Fibroblast of skin of scalp (primary cell): ENCODE measurements around the gene B3GAT1.

Experiments
- DNase-seq: peaks from one replicate; pipeline ENCODE4 v3.0.0-alpha.2; 2013

The B3GAT1 gene

DNA sequence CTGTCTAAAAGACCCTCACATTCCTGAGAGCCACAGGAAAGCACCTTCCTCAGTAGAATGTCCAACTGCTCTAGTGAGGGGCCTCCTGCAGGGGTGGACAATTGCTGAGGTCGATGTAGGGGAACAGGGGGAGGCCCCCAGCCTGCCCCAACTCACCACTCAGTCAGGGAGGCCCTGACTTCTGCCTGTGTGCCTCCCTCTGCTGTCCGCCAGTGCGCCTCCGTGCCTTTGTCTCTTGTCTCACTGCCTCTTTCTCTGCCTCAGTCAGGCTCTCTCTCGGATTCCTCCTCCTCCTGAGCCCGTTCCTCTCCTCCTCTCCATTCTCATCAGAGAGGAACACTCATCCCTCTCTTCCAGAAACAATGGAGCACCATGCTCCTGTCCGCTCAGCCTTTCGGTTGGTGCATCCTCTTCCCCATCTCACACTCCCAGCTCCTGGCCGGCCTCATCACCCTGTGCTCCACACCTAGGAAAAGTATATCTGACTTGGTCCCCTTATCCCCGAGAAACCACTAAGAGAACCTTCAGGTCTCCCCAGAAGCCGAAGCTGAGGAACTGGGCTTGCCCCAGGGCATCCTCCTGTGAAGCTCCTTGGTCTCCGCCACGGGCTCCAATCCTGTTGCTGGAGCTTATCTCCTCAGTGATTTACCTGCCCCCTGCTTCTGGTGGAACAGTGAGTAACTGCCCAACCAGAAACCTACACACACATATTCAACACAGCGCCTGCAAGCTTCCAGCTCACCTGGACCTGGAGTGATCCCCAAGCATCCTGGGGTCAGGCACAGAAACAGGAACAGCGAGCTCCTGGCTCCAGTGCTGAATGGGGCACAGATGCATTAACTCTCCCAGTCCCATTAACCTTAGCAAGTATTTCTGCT is 2.3 kb downstream of the B3GAT1 start:
- DNase-seq = no peak

DNA sequence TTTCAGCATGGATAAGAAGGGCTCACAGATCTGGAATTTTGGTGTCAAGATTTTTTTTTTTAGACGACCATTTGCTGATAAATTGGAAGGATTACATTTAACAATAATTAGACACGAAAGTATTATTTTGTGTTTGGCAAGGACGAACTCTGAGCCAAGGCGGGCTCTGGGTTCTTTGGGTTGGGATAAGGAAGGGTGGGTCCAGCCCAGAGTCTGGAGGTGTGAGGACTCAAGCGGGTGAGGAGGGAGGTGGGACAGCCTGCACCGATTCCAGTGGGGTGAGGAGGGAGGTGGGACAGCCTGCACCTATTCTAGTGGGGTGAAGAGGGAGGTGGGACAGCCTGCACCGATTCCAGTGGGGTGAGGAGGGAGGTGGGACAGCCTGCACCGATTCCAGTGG is 4.1 kb downstream of the B3GAT1 start:
- no peak for DNase-seq

DNA sequence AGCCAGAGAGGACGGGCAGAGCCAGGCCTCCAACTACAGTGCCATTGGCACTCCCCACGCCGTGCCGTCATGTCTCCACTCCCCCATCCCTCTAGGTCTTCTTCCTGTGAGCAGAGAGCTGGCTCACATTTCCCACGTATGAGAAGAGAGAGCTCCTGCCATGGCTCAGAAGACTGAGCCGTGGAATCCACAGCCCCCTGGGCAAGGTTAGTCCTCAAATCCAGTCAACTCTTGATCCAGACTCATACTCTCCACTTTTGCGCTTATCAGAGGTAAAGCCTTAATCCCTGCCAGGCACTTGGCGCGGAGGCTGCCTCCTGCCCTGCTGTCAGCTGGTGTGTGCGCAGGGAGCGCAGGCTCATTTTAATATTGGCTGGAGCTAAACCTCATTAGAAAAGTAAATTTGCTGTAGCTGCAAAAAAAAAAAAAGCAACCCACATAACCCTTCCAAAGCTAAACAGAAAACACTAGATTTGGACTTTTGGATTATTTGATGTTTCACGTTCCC is 4.7 kb downstream of the B3GAT1 start:
- DNase-seq = no peak

DNA sequence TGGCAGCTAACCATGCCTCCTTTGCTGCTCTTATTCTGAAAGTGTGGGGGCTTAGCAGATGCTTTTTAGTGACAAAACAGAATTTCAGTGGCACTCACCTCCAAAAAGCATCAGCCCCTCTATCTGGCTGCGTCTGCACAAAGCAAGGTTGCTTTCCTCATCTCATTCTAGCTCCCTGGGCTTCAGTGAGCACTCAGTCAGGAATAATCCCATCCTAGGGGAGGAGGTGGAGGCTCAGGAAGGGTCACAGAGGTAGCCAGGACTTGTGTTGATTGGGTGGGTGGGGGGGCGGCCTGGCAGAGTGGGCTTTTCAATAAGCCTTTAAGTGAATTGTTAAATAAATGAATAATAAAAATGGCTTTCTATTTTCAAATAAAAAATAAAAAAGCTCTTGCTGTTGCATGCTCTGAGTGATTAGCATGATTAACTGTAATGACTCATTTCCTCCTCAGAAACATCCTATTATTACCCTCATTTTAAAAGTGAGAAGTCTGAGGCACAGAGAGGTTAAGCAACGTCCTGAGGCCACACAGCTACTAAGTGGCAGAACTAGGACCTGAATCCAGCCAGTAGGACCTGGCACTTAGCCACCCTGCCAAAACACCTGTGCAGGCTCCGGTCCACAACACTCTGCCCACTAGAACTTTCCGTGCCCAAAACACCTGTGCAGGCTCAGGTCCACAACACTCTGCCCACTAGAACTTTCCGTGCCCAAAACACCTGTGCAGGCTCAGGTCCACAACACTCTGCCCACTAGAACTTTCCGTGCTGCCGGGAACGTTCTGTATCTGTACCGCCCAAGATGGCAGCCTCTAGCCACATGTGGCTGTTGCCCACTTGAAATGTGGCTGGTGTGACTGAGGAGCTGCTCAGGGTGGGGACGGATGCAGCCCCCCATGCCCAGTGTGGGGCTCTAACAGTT is 5.5 kb downstream of the B3GAT1 start:
- DNase-seq = no peak

DNA sequence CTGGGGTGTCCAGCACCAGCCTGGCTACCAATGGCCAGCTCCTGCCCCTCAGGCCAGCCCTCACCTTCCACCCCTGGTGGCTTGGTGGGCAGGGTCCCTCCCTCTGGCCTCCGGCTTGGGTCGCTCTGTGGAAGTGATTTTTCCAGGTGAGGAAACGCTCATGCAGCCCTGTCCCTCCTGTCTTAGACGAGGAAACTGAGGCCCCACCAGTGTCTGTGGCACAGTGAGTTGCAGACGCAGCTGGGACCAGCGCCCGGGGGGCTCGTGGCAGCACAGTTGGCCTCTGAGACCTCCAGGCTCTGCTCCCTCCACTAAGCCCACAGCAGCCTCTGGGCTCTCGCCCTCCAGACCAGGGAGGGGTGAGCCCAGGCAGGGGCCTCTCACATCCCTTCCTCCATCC is 6.2 kb downstream of the B3GAT1 start:
- no peak for DNase-seq

DNA sequence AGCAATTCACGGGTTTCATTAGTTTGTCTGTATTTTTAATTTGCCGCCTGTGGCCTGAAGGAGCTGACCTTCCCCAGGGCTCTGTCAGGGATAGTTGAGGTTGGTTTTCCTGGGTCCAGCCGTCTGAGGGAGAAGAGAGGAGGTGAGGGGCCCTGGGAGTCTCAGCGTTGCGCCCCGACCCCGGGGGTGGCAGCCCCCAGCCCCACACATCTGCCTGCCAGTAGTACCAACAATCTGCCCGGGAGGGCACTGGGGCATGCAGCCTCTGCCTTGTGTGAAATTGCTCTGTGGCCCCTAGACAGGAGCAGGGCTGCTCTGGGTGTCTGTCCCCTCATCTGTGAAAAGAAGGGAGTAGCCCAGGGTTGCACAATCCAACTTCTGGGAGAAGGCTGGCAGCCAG is 6.6 kb downstream of the B3GAT1 start:
- DNase-seq = no peak

DNA sequence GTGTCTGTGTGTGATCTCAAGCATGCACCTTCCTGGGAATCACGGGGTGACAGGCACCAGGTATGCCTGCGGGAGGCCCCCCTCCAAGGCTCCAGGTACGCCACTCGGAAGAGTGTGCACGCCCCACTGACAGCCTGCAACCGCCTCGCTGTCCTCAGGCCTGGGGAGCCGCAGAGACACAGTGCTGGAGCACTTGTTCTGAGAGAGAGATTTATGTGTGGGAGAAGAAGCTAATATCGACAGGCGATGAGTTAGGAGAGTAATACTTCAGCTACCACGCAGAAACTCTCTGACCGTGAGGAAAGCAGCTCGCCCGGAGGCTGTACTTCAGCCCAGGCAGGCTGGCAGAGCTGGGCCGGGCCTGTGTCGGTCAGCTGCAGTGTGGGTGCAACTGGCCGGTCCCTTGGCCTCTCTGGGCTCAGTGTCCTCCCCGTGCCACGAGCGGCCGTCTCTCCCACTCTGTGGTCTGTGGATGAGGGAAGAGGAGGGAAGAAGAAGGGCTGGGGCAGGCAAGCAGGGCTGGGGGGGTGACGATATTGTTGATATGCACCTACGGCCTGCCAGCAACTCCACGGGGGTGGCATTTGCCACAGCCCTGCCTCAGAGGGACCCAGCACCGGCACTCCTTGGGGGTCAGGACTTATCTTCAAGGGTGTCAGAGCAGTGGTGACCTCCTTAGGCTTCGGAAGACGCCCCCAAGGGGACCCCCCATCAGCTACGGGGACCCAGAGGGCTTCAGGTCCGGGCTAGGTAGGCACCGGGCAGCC is 7.3 kb downstream of the B3GAT1 start:
- no peak for DNase-seq

DNA sequence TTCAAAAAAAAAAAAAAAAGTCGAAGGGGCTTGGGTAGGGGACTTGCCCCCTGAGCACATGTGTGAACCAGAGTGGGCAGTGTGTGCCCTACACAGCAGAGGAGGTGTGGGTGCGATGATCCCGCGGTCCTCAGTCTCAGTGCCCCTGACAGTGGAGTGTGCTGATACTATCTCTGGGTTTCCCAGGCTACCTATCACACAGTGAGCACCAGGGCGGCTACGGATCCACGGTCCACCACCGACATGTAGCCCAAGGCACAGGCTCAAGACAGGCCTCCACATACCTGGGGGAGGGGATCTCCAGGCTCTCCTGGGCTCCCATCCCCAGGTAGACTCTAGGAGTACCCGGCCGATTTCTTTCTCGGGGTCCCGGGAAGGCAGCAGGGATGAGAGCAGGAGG is 9.1 kb downstream of the B3GAT1 start:
- no peak for DNase-seq

DNA sequence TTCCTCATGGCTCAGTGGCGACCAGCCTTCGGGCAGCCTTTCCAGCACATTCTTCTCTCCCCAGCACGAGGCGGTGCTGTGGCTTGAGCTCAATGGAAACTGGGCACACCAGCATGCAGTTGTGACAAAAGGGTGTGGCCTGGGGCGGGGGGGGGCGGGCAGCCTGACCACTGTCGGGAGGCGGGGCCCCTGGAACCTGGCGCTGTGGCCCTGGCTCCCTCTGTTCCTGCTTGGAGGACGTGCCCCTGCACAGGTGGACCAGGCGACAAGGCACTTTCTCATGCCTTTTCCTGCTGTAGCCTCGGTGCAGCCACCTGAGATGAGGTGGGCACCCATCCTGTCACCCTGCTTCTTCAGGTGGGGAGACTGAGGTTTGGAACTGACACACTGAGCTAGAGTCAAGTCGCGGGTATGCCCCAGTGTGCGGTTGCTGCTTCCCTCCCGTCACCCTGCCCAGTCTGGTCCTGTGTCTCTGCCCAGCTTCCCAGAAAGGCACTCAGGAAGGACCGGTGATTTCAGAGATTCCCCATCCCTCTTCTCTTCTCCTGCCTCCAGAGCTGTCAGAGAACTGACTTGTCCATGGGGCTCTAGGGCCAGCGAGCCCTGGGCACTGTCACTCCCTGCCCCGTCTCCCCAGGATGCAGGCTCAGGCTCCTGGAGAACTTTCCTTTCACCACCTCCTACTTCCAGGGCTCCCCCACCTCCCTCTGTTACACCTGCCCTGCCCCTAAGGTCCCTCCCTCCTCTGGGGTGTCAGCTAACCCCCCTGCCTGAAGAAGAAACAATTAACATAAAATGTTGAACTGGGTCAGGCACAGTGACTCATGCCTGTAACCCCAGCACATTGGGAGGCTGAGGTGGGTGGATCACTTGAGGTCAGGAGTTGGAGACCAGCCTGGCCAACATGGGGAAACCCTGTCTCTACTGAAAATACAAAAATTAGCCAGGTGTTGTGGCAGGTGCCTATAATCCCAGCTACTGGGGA is 9.9 kb downstream of the B3GAT1 start:
- DNase-seq = no peak

DNA sequence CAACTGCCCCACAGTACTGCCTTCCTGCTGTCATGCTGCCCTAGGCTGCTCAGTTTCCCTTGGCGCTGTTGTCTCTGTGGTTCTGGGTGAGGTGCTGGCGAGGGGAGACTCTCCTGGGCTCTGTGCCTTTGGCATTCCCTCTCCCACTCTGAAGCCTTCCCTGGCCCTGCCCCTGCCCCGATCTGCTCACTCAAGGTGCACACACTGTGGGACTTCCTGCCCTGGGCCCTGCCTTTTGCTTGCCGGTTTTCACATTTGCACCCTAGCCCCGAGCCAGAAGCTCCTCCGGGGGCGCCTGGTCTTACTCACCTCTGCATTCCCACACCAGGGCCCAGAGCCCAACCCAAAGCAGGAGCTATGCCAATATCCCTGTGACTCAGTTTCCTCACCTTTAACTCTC is 12.0 kb downstream of the B3GAT1 start:
- no peak for DNase-seq

DNA sequence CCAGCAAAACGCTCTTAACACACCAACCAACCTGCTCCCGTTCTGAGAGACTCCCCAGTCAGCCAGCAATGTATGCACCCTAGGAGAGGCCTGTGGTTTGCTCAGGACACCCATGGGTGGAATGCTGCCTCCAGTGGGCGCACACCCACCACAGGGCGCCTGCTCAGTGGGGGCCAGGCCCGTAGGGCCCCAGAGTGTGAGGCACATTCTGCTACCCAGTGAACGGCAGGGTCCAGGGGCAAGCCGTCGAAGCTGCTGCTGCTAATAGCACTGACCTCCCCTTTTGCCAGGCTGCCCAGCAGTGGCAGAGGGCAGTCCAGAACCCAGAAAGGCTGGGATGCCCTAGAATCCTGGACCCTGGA is 12.8 kb downstream of the B3GAT1 start:
- no peak for DNase-seq

DNA sequence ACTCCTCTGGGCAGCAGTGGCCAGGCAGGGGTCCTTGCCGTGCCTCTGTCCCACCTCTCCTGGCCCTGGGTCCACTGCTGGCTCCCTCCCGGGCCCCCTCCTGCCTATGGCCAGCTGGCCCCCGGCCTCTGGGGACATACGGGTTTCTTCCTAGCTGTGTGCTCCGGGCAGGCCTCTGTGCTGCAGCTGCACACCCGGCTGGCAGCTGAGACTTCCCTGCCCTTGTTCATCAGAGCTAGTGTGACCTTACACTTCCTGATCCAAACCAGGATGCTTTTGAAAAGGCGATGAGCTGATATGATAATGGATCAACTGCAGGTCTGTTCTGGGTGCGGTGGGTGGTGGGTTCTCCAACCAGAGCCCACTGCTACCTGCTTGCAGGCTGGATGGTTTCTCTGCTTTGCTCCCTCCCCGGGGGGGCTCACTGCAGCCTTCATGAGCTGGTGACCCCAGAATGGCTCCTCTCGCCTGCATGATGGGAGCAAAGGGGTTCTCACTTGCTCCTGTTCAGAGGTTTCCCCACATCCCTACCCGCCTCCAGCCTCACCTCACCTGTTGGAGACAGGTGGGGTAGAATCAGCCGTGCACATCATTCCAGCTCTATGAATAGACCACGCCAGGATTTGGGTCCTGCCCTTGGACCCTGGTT is 13.3 kb downstream of the B3GAT1 start:
- DNase-seq = no peak

DNA sequence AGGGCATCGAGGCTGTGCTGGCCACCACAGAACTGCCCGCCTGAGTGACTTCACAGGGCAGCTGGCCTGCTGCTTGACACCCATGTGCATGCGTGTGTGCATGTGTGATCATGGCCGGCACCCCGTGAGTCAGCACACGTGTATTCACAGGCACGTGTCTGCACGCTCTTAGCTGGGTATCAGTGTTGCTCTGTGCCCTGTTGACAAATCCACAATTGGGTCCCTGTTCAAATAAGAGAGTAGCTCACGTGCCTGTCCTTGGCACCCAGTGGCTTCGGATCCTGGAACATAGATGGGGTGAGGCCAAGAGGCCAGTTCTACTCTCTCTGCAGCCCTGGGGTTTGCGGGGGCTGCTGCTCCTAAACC is 14.0 kb downstream of the B3GAT1 start:
- DNase-seq = no peak

DNA sequence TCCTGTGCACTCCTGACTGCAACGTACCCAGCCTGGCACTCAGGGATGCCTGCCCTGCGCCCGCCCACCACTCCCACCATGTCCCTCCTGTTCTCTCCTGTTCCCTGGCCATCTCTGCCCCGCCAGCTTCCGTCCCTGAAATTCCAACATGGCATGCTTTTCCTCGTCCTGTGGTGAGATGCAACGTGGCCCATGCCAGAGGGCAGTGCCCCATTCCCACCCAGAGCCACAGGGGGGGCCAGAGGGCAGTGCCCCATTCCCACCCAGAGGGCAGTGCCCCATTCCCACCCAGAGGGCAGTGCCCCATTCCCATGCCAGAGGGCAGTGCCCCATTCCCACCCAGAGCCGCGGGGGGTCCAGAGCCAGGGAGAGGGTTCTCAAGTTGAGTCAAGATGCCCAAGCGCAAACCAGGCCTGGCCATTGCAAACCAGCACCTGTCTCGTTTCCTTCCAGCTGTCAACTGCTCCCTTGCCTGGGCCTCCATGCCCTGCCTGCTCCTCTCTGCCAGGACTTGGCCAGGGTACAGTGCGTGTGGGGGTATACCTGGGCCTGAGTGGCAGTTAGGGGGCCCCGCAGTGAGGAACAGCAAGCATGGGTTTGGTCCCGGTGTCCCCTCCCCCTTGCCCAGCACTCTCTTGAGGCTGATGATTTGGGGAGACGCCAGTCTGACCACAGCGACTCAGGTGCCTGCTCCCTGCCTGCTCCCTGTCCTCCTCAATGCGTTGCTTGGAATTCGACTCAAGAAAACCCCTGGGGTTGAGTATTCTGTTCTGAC is 14.6 kb downstream of the B3GAT1 start:
- no peak for DNase-seq

DNA sequence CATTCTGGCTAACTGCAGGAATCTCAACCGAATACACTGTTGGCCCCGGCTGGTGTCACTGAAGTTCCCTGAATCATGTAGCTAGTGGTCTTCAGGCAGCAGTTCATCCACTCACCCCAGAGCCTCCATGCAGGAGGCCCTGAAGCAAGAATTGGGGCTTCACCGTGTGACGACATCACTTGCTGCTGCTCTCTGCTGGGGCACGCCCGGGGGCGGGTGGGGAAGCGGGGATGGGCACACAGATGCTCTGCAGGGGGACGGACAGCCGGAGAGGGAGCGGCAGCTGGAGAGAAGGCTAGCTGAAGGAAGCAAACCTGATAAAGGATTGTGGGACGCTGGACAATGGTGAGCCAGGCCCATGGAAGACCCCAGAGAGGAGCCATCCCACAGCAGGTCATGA is 17.0 kb downstream of the B3GAT1 start:
- DNase-seq = no peak

DNA sequence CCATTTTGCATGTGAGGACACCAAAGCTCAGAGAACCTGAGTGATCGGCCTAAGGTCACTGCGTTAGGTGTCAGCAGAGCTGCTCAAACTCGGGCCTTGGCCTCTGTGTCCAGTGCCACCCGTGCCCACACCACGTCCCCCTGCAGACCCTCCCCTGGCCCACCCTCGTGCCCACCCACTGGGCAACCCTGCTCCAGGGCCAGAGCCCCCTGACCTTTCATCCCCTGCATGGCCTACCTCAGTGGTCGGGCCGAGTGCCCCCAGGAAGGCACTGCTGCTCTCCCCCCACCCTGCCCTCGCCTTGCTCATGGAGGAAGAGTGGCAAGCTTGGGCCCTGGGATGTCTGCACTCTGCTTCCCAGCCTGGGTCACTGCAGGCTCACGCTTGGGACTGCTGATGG is 17.7 kb downstream of the B3GAT1 start:
- no peak for DNase-seq

DNA sequence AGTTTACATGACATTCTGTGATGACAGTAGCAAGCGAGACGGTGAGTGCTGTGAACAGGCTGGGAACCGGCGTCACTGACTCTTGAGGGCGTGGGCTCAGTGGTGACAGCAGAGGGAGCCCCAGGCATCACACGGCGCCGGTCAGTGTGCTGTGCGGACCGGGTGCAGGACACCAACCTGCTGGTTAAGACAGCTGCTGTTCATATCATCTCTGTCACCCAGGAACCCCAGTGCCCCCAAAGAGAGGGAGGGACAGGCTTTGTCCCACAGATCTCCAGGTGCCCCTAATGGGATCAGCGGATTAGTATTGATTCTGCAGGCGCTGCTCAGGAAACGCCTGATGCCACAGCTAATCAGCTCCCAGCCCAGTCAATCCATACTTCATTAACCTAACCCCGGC is 18.4 kb downstream of the B3GAT1 start:
- DNase-seq = no peak

DNA sequence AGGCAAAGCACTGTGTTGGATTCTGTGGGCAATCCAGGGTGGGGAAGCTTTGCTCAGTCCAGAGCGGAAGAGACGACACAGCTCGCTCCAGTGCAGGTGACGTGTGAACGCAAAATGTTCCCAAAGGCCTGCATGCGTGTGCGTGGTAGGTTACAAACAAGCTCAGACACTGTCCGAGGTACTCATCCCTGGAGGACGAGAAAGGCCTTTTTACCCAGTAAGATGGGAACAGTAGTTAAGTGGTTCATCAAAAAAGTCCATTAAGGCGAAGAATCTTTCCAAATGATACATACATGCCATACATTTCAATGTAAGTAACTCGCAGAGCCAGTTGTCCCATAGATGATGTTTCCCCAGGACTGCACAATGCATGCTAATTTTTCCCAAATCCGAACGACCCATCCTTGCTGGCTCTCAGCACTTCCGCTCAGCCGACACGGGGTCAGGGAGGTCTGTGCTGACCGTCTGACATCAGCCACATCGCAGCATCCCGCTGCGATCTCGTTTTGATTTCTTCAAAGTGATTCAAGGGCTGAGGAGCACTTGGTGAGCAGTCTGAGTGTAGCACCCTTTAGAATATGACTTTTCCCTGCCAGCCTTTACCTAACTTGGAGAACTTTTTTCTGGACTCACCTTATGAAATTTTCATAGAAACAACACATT is 19.0 kb downstream of the B3GAT1 start:
- no peak for DNase-seq

DNA sequence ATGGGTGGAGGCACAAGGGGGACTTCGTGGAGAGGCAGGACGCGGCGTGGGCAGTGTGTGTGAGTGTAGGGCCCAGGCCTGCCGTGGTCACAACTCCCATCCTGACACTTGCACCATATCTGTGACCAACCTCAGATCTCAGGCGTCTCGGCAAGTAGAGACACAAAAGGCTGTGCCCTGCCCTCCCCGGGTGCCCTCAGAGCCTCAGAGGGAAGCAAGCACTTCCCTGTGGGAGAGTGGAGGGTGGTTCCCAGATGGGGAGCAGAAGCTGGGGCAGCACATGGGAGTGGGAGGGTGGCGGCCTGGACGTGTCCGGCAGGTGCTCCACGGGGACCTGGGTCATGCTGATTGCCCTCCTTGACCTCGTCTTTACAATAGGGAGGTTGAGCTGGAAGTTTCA is 20.4 kb downstream of the B3GAT1 start:
- no peak for DNase-seq
